ENCODE results near the gene LRRC72.

- no peak for TF ChIP-seq CTCF (IDR thresholded peaks at IDR 0.05; ENCODE audit: low read length)
- TF ChIP-seq EZH2 (optimal IDR thresholded peaks at IDR 0.05; ENCODE audit: low read depth, low read length): no peak
Observed at GRCh38 chr7:16581286-16581685, 54.7 kb downstream of the LRRC72 start.

Data from MM.1S (cell line).